Upper lobe of left lung (tissue), 4 donors: ENCODE measurements around the gene TAS1R1.

Experiments used
- CTCF ChIP-seq, 6 experiments: fragments of 450-650 bp in 4 of 6; fragments of 200-600 bp in 2 of 6; sonication (generic) in 2 of 6; IDR thresholded peaks; one replicate each; pipeline ENCODE4 v1.5.1; 2016 to 2019; ENCODE audit warnings: antibody characterized with exemption in 6 of 6
- POLR2A ChIP-seq, 4 donors: fragments of 450-650 bp; IDR thresholded peaks; one replicate each; pipeline ENCODE4 v1.5.1; 2016 to 2017; ENCODE audit warnings: antibody characterized with exemption in 4 of 4, mild to moderate bottlenecking in 2 of 4

GRCh38 chr1:6508154-6508815 lies 46.8 kb upstream of the TAS1R1 start:
- TF ChIP-seq POLR2A (IDR thresholded peaks at IDR 0.05), result no peak
- no peak for TF ChIP-seq CTCF (IDR thresholded peaks at IDR 0.05)
